ENCODE results near the gene EFCAB11.

The EFCAB11 gene

GRCh38 chr14:89978656-89979055 is 24.1 kb upstream of the EFCAB11 start:
- no peak overlapping the region for H3K27ac ChIP-seq (ENCODE audit: low read depth, low read length)
- peaks cover 24% of the 10 kb centered on the region for H3K36me3 ChIP-seq (ENCODE audit: insufficient read depth, low read length)
- no peak overlapping the region for H3K9ac ChIP-seq (ENCODE audit: low read length)
- H3K9me3 ChIP-seq (ENCODE audit: low read length) = no peaks in the 10 kb centered on the region
- no peaks in the 10 kb centered on the region for H3K27me3 ChIP-seq (ENCODE audit: control insufficient read depth in 1 of 2, insufficient read depth in 2 of 2, low read length in 2 of 2)
- no peak overlapping the region for H3K4me3 ChIP-seq (ENCODE audit: low read depth in 1 of 2, low read length in 2 of 2)
- H3K4me1 ChIP-seq (ENCODE audit: insufficient read depth, low read length) = no peaks in the 10 kb centered on the region

DNA sequence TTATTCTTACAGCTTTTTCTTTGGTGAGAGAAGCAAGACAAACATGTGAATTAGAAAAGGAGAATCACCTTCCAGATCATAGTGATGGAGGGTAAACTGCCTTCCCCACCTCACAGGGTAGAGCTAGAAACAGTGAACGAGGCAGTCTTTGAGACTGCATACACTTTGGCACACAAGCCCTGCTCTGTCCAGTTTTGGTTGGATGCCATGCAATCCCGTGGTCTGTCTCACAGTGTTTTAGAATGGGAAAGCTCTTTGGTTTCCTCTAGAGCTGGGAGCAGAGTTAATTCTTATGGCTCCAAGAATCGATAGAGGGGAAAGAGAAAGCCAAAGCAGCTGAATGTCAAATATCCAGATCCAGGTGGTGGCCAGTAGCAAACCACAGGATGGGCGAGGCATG is 23.1 kb upstream of the EFCAB11 start:
- no peak overlapping the region for H3K4me3 ChIP-seq (ENCODE audit: low read depth in 1 of 2, low read length in 2 of 2)
- H3K9ac ChIP-seq (ENCODE audit: low read length) = no peak overlapping the region
- no peak overlapping the region for H3K27ac ChIP-seq (ENCODE audit: low read depth, low read length)
- no peaks in the 10 kb centered on the region for H3K27me3 ChIP-seq (ENCODE audit: control insufficient read depth in 1 of 2, insufficient read depth in 2 of 2, low read length in 2 of 2)
- H3K9me3 ChIP-seq (ENCODE audit: low read length) = no peaks in the 10 kb centered on the region
- peaks cover 20% of the 10 kb centered on the region for H3K36me3 ChIP-seq (ENCODE audit: insufficient read depth, low read length)
- no peaks in the 10 kb centered on the region for H3K4me1 ChIP-seq (ENCODE audit: insufficient read depth, low read length)

DNA sequence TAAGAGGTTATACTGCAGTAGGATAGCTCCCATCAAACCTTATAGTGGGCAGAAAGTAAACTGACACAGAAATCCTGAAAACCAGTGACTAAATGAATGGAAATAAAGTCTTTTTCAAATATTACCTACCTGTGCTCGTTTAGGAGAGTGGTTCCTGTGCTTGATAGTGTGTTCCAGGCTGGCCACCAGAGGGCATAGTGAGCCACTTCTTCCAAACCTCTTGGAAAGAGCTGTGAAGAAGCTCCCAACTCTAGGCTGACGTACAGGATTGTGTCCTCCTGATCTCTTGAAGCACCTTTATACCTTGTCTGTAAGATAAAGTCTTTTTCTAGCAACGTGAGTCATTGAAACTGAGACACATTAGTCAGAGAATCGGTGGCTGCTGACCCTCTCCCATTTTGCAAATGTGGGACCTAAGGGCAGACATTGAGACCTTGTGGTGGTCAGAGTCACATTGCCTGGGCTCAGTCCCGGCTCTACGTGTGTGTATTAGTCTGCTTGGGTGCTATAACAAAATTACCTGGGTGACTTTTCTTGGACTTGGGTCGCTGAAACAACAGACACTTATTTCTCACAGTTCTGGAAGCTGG is 18.8 kb upstream of the EFCAB11 start:
- no peak overlapping the region for H3K27ac ChIP-seq (ENCODE audit: low read depth, low read length)
- H3K36me3 ChIP-seq (ENCODE audit: insufficient read depth, low read length) = peaks cover 21% of the 10 kb centered on the region
- H3K27me3 ChIP-seq (ENCODE audit: control insufficient read depth in 1 of 2, insufficient read depth in 2 of 2, low read length in 2 of 2) = no peaks in the 10 kb centered on the region

DNA sequence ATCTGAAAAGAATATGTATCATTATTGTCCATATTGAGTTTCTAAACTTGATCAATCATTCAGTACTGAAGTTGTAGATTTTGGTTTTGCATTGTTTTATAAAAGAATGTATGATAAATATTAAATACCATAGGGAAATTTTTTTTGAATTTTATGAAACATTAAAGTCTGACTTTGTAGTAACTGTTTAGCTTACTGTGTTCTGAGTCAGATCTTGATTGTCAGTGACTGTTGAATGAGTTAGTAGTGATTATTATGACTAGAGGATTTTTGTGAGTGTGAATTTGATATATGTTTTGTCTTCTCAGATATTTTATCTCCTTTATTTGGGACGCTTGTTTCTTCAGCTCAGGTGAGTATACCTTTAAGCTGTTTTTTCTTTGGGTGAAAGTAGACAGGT is 11.3 kb upstream of the EFCAB11 start:
- Histone ChIP-seq H3K9ac (ENCODE audit: low read length) (no peak overlapping the region), H3K27ac (ENCODE audit: low read depth, low read length) (no peak overlapping the region), H3K4me1 (ENCODE audit: insufficient read depth, low read length) (no peaks in the 10 kb centered on the region), H3K27me3 (ENCODE audit: control insufficient read depth in 1 of 2, insufficient read depth in 2 of 2, low read length in 2 of 2) (no peaks in the 10 kb centered on the region), H3K36me3 (ENCODE audit: insufficient read depth, low read length) (peaks cover 27% of the 10 kb centered on the region), H3K9me3 (ENCODE audit: low read length) (no peaks in the 10 kb centered on the region), H3K4me3 (ENCODE audit: low read depth in 1 of 2, low read length in 2 of 2) (no peak overlapping the region)

More for the DNA sequence above, 18.8 kb upstream of the EFCAB11 start:
- no peak overlapping the region for H3K9ac ChIP-seq (ENCODE audit: low read length)
- H3K9me3 ChIP-seq (ENCODE audit: low read length) = no peaks in the 10 kb centered on the region
- H3K4me3 ChIP-seq (ENCODE audit: low read depth in 1 of 2, low read length in 2 of 2) = no peak overlapping the region
- H3K4me1 ChIP-seq (ENCODE audit: insufficient read depth, low read length) = no peaks in the 10 kb centered on the region

DNA sequence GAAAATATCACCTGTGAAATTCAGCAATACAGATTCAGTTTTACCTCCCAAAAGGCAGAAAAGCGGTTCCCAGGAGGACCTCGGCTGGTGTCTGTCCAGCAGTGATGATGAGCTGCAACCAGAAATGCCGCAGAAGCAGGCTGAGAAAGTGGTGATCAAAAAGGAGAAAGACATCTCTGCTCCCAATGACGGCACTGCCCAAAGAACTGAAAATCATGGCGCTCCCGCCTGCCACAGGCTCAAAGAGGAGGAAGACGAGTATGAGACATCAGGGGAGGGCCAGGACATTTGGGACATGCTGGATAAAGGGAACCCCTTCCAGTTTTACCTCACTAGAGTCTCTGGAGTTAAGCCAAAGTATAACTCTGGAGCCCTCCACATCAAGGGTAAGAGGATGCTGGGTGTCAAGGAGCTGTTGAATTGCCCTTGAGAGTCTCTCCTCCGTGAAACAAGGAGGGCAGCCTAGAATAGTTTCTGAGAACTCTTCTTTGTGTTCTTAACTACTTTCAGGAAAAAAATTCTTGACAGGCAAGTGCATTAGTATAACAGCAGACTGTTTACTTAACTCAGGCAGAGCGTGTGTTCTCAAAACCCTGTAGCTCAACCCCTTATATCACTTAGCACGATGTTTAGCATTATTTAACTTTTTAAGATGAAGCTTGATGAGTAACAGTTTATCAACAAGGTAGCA is 8.9 kb upstream of the EFCAB11 start:
- no peak overlapping the region for H3K9ac ChIP-seq (ENCODE audit: low read length)
- no peaks in the 10 kb centered on the region for H3K9me3 ChIP-seq (ENCODE audit: low read length)
- no peaks in the 10 kb centered on the region for H3K27me3 ChIP-seq (ENCODE audit: control insufficient read depth in 1 of 2, insufficient read depth in 2 of 2, low read length in 2 of 2)
- H3K4me1 ChIP-seq (ENCODE audit: insufficient read depth, low read length) = no peaks in the 10 kb centered on the region
- no peak overlapping the region for H3K27ac ChIP-seq (ENCODE audit: low read depth, low read length)
- H3K4me3 ChIP-seq (ENCODE audit: low read depth in 1 of 2, low read length in 2 of 2) = no peak overlapping the region
- peaks cover 19% of the 10 kb centered on the region for H3K36me3 ChIP-seq (ENCODE audit: insufficient read depth, low read length)

DNA sequence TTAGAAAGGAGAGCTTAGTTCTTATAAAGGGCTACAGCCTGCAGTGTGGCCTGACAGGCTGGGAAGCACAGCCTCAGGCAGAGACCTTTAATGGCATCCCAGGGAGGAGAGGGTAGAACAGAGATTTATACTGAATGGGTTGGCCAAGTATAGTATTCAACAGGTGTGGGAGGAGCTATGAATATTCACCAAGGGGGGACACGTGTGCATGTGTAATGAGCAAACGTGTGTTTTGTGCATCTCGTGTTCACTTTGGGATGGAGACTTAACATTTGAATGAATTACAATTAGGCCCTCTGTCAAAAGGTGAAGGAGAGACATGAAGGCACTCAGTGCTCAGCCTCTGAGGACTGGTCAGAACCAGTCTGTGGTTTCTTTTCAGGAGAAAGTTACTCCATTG is 6.4 kb upstream of the EFCAB11 start:
- peaks cover 12% of the 10 kb centered on the region for H3K4me1 ChIP-seq (ENCODE audit: insufficient read depth, low read length)
- no peak overlapping the region for H3K4me3 ChIP-seq (ENCODE audit: low read depth in 1 of 2, low read length in 2 of 2)
- no peaks in the 10 kb centered on the region for H3K9me3 ChIP-seq (ENCODE audit: low read length)
- peaks cover 15% of the 10 kb centered on the region for H3K36me3 ChIP-seq (ENCODE audit: insufficient read depth, low read length)
- no peak overlapping the region for H3K27ac ChIP-seq (ENCODE audit: low read depth, low read length)
- H3K27me3 ChIP-seq (ENCODE audit: control insufficient read depth in 1 of 2, insufficient read depth in 2 of 2, low read length in 2 of 2) = no peaks in the 10 kb centered on the region
- no peak overlapping the region for H3K9ac ChIP-seq (ENCODE audit: low read length)

DNA sequence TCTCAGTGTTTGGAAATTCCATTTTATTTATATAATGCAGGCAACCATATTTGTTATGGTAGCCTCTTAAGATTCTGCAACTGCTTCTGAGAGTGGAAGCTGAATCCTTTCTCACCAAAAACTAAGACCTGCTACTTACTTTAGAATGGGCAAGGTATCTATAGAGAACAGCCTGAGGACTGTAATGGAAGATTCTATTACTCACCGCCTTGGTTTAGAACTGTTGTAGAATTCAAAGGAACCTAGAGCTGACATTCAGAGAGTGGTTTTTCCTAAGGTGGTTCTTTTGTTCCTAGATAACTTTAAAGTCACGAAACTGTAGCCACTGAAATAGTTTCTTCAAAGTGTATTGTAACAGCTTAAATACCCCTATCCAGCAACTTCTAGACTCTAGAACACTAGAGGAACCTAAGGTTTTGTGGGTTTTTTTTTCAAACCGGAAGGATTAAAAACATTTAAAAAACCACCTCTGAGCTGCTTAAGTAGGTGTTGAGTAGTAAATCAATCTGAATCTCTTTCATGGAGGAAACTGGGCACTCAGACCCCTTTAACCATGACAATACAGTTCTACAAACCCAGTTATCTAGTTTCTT is 5.4 kb upstream of the EFCAB11 start:
- no peaks in the 10 kb centered on the region for H3K9me3 ChIP-seq (ENCODE audit: low read length)
- H3K9ac ChIP-seq (ENCODE audit: low read length) = no peak overlapping the region
- no peaks in the 10 kb centered on the region for H3K27me3 ChIP-seq (ENCODE audit: control insufficient read depth in 1 of 2, insufficient read depth in 2 of 2, low read length in 2 of 2)
- no peak overlapping the region for H3K4me3 ChIP-seq (ENCODE audit: low read depth in 1 of 2, low read length in 2 of 2)
- no peak overlapping the region for H3K27ac ChIP-seq (ENCODE audit: low read depth, low read length)
- peaks cover 12% of the 10 kb centered on the region for H3K4me1 ChIP-seq (ENCODE audit: insufficient read depth, low read length)
- peaks cover 15% of the 10 kb centered on the region for H3K36me3 ChIP-seq (ENCODE audit: insufficient read depth, low read length)

DNA sequence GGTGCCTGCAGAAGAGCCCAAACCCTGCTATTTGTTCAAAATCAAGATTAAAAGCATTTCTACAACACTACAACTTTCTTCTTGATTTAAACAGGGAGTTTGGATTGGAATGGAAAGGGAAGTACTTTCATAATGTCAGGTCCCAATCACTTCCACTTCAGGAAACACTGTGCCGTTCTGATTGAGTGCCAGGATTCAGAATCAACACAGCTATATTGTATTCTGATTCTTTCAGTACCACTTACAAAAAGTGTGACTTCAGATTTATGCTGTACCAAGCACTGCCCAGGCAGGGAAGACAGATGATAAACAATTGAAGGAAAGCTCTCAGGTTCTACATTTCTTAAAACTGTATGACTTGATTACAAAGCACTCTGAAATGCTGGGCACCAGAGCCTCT is 4.4 kb upstream of the EFCAB11 start:
- peaks cover 12% of the 10 kb centered on the region for H3K36me3 ChIP-seq (ENCODE audit: insufficient read depth, low read length)
- H3K4me1 ChIP-seq (ENCODE audit: insufficient read depth, low read length) = peaks cover 14% of the 10 kb centered on the region
- H3K9me3 ChIP-seq (ENCODE audit: low read length) = no peaks in the 10 kb centered on the region
- H3K27me3 ChIP-seq (ENCODE audit: control insufficient read depth in 1 of 2, insufficient read depth in 2 of 2, low read length in 2 of 2) = no peaks in the 10 kb centered on the region
- no peak overlapping the region for H3K4me3 ChIP-seq (ENCODE audit: low read depth in 1 of 2, low read length in 2 of 2)
- no peak overlapping the region for H3K9ac ChIP-seq (ENCODE audit: low read length)
- no peak overlapping the region for H3K27ac ChIP-seq (ENCODE audit: low read depth, low read length)

- no peak overlapping the region for H3K4me3 ChIP-seq (ENCODE audit: low read depth in 1 of 2, low read length in 2 of 2)
- H3K9ac ChIP-seq (ENCODE audit: low read length) = no peak overlapping the region
- H3K27me3 ChIP-seq (ENCODE audit: control insufficient read depth in 1 of 2, insufficient read depth in 2 of 2, low read length in 2 of 2) = no peaks in the 10 kb centered on the region
- peaks cover 19% of the 10 kb centered on the region for H3K4me1 ChIP-seq (ENCODE audit: insufficient read depth, low read length)
- no peaks in the 10 kb centered on the region for H3K9me3 ChIP-seq (ENCODE audit: low read length)
- H3K36me3 ChIP-seq (ENCODE audit: insufficient read depth, low read length) = peaks cover under 1% of the 10 kb centered on the region
- H3K27ac ChIP-seq (ENCODE audit: low read depth, low read length) = no peak overlapping the region
Observed at GRCh38 chr14:89957791-89958190, 3.3 kb upstream of the EFCAB11 start.

- Histone ChIP-seq H3K27me3 (ENCODE audit: control insufficient read depth in 1 of 2, insufficient read depth in 2 of 2, low read length in 2 of 2) (no peaks in the 10 kb centered on the region), H3K9me3 (ENCODE audit: low read length) (no peaks in the 10 kb centered on the region), H3K27ac (ENCODE audit: low read depth, low read length) (no peak overlapping the region), H3K9ac (ENCODE audit: low read length) (no peak overlapping the region), H3K4me1 (ENCODE audit: insufficient read depth, low read length) (peaks cover 19% of the 10 kb centered on the region), H3K4me3 (ENCODE audit: low read depth in 1 of 2, low read length in 2 of 2) (no peak overlapping the region), H3K36me3 (ENCODE audit: insufficient read depth, low read length) (no peaks in the 10 kb centered on the region)
Observed at GRCh38 chr14:89957376-89957775, 2.8 kb upstream of the EFCAB11 start.

DNA sequence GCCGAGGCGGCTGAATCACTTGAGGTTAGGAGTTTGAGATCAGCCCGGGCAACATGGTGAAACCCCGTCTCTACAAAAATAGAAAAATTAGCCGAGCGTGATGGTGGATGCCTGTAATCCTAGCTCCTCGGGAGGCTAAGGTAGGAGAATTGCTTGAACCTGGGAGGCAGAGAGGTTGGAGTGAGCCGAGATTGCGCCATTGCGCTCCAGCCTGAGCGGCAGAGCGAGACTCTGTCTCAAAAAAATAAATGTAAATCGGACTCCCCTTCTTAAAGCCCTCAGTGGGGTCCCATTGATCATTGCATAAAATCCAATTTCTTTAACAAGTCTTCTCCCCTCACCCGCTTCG is 2.1 kb upstream of the EFCAB11 start:
- H3K27ac ChIP-seq (ENCODE audit: low read depth, low read length) = peak overlapping the region; percentile 77
- H3K36me3 ChIP-seq (ENCODE audit: insufficient read depth, low read length) = no peaks in the 10 kb centered on the region
- no peaks in the 10 kb centered on the region for H3K27me3 ChIP-seq (ENCODE audit: control insufficient read depth in 1 of 2, insufficient read depth in 2 of 2, low read length in 2 of 2)
- peaks cover 19% of the 10 kb centered on the region for H3K4me1 ChIP-seq (ENCODE audit: insufficient read depth, low read length)
- H3K9ac ChIP-seq (ENCODE audit: low read length) = peak overlapping the region; percentile 68
- peak overlapping the region; percentile 77 to 89 for H3K4me3 ChIP-seq (ENCODE audit: low read depth in 1 of 2, low read length in 2 of 2)
- no peaks in the 10 kb centered on the region for H3K9me3 ChIP-seq (ENCODE audit: low read length)
